HG03066 (cell line): ENCODE data around the gene ING1.
"Not testable (repeated sequence)": the region's sequence is repeated elsewhere in the genome, so short reads cannot be mapped to it uniquely, and the experiment has no call there.

Source experiments
- ATAC-seq: cut with Tn5 transposase; IDR thresholded peaks from one replicate; pipeline ENCODE4 v1.9.1; 2021; ENCODE audit warnings: low read depth; ENCODE audit not compliant: unreplicated experiment

ING1 gene

GRCh38 chr13:110689711-110690110, 23.8 kb upstream of the ING1 start:
- no peak for ATAC-seq

- ATAC-seq = no peak
These were observed 23.0 kb upstream of the ING1 start for GRCh38 chr13:110690516-110690915.

GRCh38 chr13:110695774-110696173, 17.7 kb upstream of the ING1 start:
- ATAC-seq = not testable (repeated sequence)

DNA sequence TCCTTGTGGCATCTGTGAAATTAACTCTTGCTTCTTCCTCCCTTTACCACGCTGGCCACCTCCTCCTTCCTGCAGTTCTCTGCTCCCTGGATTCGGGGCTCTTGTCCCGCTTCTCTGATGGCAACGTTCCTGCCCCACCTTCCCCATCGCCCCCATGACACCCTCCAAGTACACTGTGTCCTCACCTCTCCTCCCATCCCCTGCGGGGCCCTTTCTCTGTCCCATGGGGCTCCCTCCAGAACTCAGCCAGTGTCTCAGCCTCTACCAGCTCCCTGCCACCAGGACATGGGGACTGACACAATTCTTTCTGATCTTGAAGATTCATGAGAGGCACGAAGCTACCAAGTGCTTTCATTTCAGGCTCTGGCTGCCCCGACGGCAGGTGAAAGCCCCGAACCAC, 16.7 kb upstream of the ING1 start:
- no peak for ATAC-seq

GRCh38 chr13:110697842-110698241, 15.7 kb upstream of the ING1 start:
- no peak for ATAC-seq

GRCh38 chr13:110698689-110699088, 14.8 kb upstream of the ING1 start:
- peak; percentile 69 for ATAC-seq

DNA sequence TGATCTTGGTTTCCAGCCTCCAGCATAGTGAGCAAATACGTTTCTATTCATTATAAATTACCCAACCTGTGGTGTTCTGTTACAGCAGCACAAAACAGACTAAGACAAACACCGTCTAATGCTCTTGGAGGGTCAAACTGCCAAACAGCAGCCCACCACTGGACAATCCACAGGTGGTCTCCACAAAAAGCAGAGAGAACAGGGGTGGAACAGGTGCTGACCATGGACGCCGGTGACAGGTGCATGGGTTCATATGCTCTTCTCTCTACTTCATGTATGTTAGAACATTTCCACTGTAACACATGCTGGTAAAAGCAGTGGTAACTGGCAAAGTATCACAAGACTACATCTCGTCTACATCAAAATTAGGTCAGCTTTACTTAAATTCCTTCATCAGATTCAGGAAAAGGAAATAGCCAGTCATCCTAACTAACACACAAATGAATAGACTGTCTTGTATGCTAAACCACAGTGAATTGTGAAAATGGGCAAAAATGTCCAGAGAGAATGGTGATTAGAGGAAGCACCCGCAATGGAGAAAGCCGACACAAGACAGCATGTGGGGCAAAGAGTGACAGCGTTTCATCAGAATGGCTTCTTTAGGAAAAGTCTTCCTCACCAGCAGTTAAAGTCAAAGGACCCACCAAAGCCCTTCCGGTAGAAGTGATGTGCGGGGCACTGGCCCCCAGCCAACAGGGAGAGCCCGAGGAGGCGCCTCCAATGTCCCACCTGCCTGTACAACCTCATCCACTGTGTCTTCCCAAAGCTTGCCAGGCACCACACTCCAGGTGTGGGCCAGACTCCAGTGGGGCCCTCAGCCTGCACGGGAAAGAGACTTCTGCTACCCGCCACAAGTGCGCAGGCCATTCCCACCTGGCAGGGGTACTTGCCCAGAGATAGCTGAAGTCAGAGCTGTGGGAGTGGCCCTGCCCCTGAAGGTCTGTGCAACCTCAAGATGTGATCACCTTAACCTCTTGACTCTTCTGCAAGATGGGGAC, 14.1 kb upstream of the ING1 start:
- no peak for ATAC-seq

GRCh38 chr13:110700186-110700585, 13.3 kb upstream of the ING1 start:
- no peak for ATAC-seq

GRCh38 chr13:110700641-110701040, 12.9 kb upstream of the ING1 start:
- no peak for ATAC-seq

DNA sequence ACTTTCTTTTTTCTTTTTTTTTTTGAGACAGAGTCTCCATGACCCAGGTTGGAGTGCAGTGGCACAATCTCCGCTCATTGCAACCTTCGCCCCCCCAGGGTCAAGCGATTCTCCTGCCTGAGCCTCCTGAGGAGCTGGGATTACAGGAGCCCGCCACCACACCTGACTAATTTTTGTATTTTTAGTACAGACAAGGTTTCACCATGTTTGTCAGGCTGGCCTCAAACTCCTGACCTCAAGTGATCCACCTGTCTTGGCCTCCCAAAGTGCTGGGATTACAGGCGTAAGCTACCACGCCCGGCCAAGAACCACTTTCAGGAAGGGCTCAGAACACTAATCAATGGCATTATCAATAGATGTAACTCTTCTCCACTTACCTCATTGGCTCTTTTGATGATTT, 12.4 kb upstream of the ING1 start:
- ATAC-seq = not testable (repeated sequence)

DNA sequence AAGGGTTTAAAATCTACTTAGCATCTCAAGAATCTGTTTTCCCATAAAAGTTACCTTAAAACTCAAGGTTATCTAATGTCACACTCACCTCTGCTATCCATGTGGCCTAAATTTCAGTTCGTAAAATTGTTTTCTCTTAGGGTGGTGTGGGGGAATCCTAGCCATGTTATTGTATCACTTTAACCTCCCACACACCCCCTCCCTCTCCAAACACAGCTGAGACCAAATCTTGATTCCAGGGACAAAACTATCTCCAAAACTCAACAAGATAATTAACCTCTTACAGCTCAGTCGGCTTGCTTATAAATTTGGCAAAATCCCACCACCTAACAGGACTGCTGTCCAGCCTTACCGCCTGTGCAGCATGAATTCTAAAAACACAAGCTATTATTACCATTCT, 11.4 kb upstream of the ING1 start:
- ATAC-seq = no peak

DNA sequence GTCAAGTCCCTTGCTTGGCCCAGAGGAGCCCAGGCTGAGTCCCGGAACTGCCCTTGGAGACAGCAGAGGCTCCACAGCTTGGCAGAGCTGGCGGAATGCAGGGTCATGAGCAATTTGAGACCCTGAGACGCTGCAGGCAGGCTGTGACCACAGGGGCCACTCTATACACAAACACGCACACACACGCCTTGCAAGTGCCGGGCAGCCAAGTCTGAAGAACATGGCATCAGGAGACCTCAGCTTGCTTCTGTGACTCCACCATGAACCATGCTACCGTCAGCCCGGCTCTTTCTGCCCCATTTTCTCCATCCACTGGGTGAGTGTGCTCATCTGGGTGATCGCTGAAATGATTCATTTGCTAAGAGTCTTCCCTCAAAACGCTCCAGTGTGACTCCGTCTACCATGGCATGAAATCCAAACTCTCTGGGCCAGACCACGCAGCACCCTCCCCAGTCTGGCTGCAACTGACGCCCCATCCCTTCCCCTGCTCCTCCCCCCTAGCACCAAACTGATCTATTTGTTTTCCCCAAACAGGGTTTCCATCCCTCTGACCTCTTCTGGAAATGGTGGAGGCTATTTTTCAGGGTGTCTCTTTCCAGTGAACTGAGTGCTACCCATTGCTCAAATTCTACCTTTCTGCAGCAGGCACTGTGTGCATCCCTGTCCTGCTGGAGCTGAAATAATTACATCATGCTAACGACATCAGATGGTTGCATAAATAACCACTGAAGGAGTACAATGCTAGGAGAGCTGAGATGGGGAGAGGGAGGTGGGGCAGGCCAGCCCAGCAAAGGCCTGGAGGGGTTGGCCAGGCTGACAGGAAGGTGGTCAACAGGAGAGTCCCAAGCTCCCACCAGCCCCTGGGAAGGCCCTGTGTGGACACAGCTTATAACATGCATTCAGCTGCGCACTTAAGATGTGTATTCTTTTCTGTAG, 10.6 kb upstream of the ING1 start:
- no peak for ATAC-seq

GRCh38 chr13:110705356-110705825, 8.1 kb upstream of the ING1 start:
- ATAC-seq = no peak

DNA sequence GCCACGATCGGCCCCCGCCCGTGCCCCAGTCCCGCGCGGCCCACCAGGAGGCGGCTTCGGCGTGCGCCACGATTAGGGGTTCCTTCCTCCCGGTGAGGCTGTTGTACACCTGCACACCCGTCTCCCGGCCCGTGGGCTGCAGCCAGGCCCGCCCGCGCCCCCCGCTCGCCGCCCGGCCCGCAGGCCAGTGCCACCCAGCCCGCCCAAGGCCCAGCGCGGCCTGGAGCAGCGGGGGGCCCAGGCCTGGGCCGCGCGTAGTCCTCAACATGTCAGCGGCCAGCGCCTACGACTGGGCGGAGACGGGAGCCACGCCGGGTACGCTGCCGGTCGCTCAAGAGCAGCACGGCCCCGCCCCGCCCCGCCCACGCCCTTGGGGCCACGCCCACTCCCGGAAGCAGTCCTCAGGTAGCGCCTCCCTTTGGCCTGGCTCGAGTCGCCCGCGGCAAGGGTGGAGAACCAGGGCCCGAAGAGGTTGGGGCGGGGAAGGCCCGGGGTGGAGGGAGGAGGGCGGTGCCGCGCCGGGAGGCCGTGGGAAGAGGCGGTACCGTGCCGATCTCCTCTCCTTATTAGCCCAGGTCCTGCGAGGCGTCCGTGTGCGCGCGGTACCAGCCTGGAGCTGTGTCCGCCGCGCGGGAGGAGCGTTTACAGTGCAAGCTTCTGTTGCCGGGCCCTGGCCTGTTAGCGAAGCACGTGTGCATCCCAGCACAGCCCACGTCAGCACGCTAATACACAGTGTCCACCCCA, 7.5 kb upstream of the ING1 start, which contains the start of gene CARS2:
Gene CARS2, minus strand, starts transcription at position 291 of the 744 bp plus-strand sequence. Its CDS starts 23 bp downstream, at position 268.
- peak; percentile 94 for ATAC-seq

DNA sequence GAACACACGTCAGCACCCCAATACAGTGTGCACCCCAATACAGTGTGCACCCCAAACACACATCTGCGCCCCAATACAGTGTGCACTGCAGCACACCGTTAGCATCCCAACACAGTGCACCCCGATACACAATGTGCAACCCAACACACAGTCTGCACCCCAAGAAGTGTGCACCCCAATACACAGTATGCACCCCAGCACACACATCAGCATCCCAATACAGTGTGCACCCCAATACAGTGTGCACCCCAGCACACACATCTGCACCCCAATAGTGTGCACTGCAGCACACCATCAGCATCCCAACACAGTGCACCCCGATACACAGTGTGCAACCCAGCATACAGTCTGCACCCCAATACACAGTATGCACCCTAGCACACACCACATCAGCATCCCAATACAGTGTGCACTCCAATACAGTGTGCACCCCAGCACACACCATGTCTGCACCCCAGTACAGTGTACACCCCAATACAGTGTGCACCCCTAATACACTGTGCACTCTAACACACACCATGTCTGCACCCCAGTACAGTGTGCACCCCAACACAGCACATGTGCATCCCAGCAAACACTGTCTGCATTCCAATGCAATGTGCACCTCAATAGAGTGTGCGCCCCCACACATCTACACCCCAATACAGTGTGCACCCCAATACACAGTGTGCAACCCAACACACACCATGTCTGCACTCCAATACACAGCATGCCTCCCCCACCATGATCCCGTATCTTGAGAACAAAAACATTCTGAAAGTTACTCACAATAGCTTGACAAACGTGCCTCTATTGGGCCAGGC, 6.7 kb upstream of the ING1 start:
- ATAC-seq = no peak

DNA sequence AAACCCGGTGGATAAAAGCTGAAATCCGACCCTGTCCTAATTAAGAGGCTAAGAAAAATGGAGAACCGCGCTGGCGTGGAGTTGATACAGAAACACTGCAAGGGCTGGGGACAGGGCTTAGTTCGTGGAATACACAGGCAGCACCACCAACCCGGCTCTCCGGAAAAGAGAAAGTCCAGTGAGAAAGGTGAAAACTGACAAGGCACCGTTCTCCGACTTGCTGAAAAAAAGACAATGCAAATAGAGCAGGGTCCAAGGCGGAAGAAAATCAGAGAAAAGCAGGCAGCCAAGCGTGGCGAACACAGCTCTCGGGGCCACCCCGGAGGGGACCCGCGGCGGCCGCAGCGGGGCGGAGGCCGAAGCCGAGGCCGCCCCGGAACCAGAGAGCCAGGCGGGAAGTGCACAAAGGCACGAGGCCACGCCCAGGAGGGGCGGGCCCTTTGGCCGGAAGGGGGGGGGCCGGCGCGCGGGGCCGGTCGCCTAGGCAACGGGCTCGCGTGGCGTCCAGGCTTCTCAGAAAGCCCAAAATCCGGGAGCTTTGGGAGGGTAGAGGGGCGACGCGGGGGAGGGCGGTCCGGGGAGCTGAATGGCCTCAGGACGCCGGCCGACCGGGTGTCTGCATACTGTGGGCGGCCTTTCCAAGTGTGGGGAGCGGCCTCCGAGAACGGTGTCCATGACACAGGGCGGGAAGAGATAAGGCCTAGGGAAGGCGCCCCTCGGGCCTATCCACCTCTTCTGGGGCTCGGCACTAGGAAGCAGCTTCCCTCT, 1.2 kb upstream of the ING1 start:
- ATAC-seq = peak; percentile 23

GRCh38 chr13:110712849-110713641, 455 bp upstream of the ING1 start:
- ATAC-seq = peak; percentile 46
